GM23248 (cell line): ENCODE results near the gene PLS3. TPM values are rescaled to one million over a fixed set of nuclear protein-coding genes. Genes with fewer than 3 reads are reported as not detected.

Experiments used
- DNase-seq: peaks from one replicate; pipeline ENCODE4 v3.0.0-alpha.2; 2015
- H2AFZ ChIP-seq: fragments of 200-600 bp; sonication (generic); 2 replicates; pipeline ENCODE4 v1.6.1; 2016; ENCODE audit warnings: antibody characterized with exemption
- H3F3A ChIP-seq: fragments of 200-600 bp; sonication (generic); 2 replicates; pipeline ENCODE4 v1.6.1; 2016; ENCODE audit warnings: mild to moderate bottlenecking, antibody characterized with exemption, mixed run types; ENCODE audit not compliant: insufficient read depth
- H3K27ac ChIP-seq: fragments of 200-600 bp; sonication (generic); 2 replicates; pipeline ENCODE4 v1.5.1; 2016; ENCODE audit warnings: mild to moderate bottlenecking
- H3K27me3 ChIP-seq: fragments of 200-600 bp; sonication (generic); replicated peaks from 2 replicates; pipeline ENCODE4 v1.6.1; 2016; ENCODE audit warnings: mild to moderate bottlenecking; ENCODE audit not compliant: insufficient read depth
- H3K36me3 ChIP-seq: fragments of 200-600 bp; sonication (generic); 2 replicates; pipeline ENCODE4 v1.6.1; 2016; ENCODE audit warnings: low read depth, mild to moderate bottlenecking
- H3K4me1 ChIP-seq: fragments of 200-600 bp; sonication (generic); 2 replicates; pipeline ENCODE4 v1.6.1; 2016; ENCODE audit warnings: mild to moderate bottlenecking; ENCODE audit not compliant: insufficient read depth
- H3K4me2 ChIP-seq: fragments of 200-600 bp; sonication (generic); one replicate; pipeline ENCODE4 v1.6.1; 2016; ENCODE audit warnings: mild to moderate bottlenecking; ENCODE audit not compliant: unreplicated experiment
- H3K4me3 ChIP-seq: fragments of 200-600 bp; sonication (generic); 2 replicates; pipeline ENCODE4 v1.5.1; 2016; ENCODE audit warnings: mild to moderate bottlenecking
- H3K79me2 ChIP-seq: fragments of 200-600 bp; sonication (generic); 2 replicates; pipeline ENCODE4 v1.6.1; 2016; ENCODE audit warnings: mild to moderate bottlenecking; ENCODE audit not compliant: insufficient read depth
- H3K9ac ChIP-seq: fragments of 200-600 bp; sonication (generic); 2 replicates; pipeline ENCODE4 v1.6.1; 2016; ENCODE audit warnings: mild to moderate bottlenecking
- H3K9me2 ChIP-seq: fragments of 200-600 bp; sonication (generic); 2 replicates; pipeline ENCODE4 v1.6.1; 2016; ENCODE audit warnings: mixed run types, mild to moderate bottlenecking, moderate library complexity; ENCODE audit not compliant: insufficient read depth
- H3K9me3 ChIP-seq: fragments of 200-600 bp; sonication (generic); one replicate; pipeline ENCODE4 v1.6.1; 2017; ENCODE audit warnings: low read depth
- H4K20me1 ChIP-seq: fragments of 200-600 bp; sonication (generic); 2 replicates; pipeline ENCODE4 v1.6.0; 2016; ENCODE audit not compliant: insufficient read depth
- EZH2 ChIP-seq: fragments of 200-600 bp; sonication (generic); IDR thresholded peaks from 2 replicates; pipeline ENCODE4 v1.6.1; 2018; ENCODE audit warnings: antibody characterized with exemption, mild to moderate bottlenecking; ENCODE audit not compliant: insufficient read depth, poor library complexity, severe bottlenecking
- EZH2phosphoT487 ChIP-seq: fragments of 200-600 bp; sonication (generic); IDR thresholded peaks from 2 replicates; pipeline ENCODE4 v1.6.1; 2018; ENCODE audit warnings: antibody characterized with exemption, moderate library complexity, mild to moderate bottlenecking, low read depth; ENCODE audit not compliant: insufficient read depth
- WGBS, 2 experiments: methylation state at CpG; one replicate each; pipeline ENCODE4 v1.1.6; 2015 to 2017; ENCODE audit warnings: low lambda C conversion rate in 2 of 2, low coverage in 1 of 2; ENCODE audit errors: missing lambda C conversion rate in 2 of 2; 5-methylcytosine and 5-hydroxymethylcytosine counted together
- in situ Hi-C: fragments of 300-500 bp; cut with MboI; formaldehyde crosslinking; loops from 2 replicates; pipeline ENCODE4 v1.15.0; 2020
- polyA plus RNA-seq: library from polyadenylated mRNA; unstranded; fragments of >200 nt; fragmentation: Nextera tagmentation; extraction: Ambion mirVana; gene quantifications from 2 replicates; pipeline ENCODE4 v1.2.1, GENCODE V29; 2016
- total RNA-seq: library from RNA; depleted of rRNA; stranded (reverse); fragments of >200 nt; shearing (Covaris generic); gene quantifications from 2 replicates; pipeline ENCODE4 v1.2.3, GENCODE V29; 2014

PLS3 gene
- total and polyA plus RNA-seq, 2 experiments from 2014 or later = 118 to 137 TPM

GRCh38 chrX:115553171-115553570 is 7.8 kb upstream of the PLS3 start:
- Histone ChIP-seq H3K4me2 (no peak overlapping the region), H3K36me3 (no peaks in the 10 kb centered on the region), H3K79me2 (no peaks in the 10 kb centered on the region), H3K9me3 (no peaks in the 10 kb centered on the region), H2AFZ (no peak overlapping the region), H4K20me1 (no peaks in the 10 kb centered on the region), H3F3A (no peaks in the 10 kb centered on the region), H3K9ac (no peak overlapping the region), H3K4me3 (no peak overlapping the region), H3K27ac (no peak overlapping the region), H3K4me1 (no peaks in the 10 kb centered on the region), H3K27me3 (no peaks in the 10 kb centered on the region), H3K9me2 (no peaks in the 10 kb centered on the region)
- no peak for DNase-seq
- no peak for TF ChIP-seq EZH2
- TF ChIP-seq EZH2phosphoT487 = no peak
- 89 to 95% methylated on average over 5 of the region's 5 CpGs for WGBS, 2 experiments
- in situ Hi-C loops = no loop called here

GRCh38 chrX:115559672-115560071 is 1.3 kb upstream of the PLS3 start:
- Histone ChIP-seq H3F3A (peaks cover 18% of the 10 kb centered on the region), H3K79me2 (peaks cover 33% of the 10 kb centered on the region), H3K27me3 (no peaks in the 10 kb centered on the region), H3K9ac (no peak overlapping the region), H3K36me3 (no peaks in the 10 kb centered on the region), H3K27ac (no peak overlapping the region), H2AFZ (no peak overlapping the region), H3K4me2 (no peak overlapping the region), H4K20me1 (no peaks in the 10 kb centered on the region), H3K9me2 (no peaks in the 10 kb centered on the region), H3K9me3 (no peaks in the 10 kb centered on the region), H3K4me3 (no peak overlapping the region), H3K4me1 (peaks cover 18% of the 10 kb centered on the region)
- DNase-seq = no peak
- TF ChIP-seq EZH2 (no peak), EZH2phosphoT487 (no peak)
- WGBS, 2 experiments = 38 to 48% methylated on average over 3 of the region's 3 CpGs
- in situ Hi-C loops = loop anchor here (10.0 kb wide), 1 partner anchor 225 kb away; no protein-coding TSS in a partner anchor

DNA sequence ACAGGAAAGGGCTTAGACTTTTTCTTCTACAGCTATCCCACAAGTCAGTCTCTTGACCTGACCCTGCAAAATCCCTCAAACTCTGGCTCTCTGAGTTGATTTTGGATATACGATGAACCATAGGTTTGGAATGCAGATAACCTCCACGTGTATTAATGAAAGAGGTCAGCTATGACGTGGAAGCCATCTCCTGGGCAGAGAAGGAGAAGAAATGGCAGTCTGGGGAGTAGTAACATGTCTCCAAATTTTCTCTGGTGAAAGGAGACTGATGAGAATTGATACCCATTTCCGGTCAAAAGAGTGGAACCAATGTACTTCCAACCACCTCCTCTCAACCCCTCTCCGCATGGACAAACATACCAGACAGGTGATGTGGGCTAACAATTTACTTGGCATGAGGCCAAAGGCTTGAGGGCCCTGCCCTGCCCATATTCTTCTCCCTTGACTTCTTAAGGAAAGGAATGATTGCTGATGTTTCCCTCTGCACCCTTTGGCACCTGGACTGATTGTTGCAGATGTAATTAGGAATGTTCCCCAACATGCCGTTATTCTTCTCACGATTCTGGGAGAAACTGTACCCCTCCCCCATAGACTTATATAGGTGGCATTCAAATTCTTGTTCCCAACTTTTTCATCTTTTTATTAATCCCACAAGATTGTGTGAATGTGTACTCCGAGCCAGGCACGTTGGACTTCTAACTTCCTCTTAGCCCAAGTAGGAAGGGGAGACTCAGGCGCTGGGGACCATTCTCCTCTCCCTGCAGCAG is 580 bp upstream of the PLS3 start:
- Histone ChIP-seq H3F3A (peaks cover 19% of the 10 kb centered on the region), H3K4me2 (peak overlapping the region; percentile 92), H3K4me1 (peaks cover 24% of the 10 kb centered on the region), H3K27me3 (no peaks in the 10 kb centered on the region), H4K20me1 (no peaks in the 10 kb centered on the region), H3K9ac (peak overlapping the region; percentile 93), H2AFZ (peak overlapping the region; percentile 85), H3K27ac (peak overlapping the region; percentile 88), H3K9me3 (no peaks in the 10 kb centered on the region), H3K9me2 (no peaks in the 10 kb centered on the region), H3K36me3 (no peaks in the 10 kb centered on the region), H3K79me2 (peaks cover 40% of the 10 kb centered on the region), H3K4me3 (peak overlapping the region; percentile 85)
- in situ Hi-C loops = loop anchor here (10.0 kb wide), 1 partner anchor 226 kb away; no protein-coding TSS in a partner anchor
- no peak for DNase-seq
- WGBS, 2 experiments = 62 to 72% methylated on average over 8 to 10 of the region's 10 CpGs
- TF ChIP-seq EZH2phosphoT487 = no peak
- TF ChIP-seq EZH2 = no peak

GRCh38 chrX:115561605-115562479 is 868 bp downstream of the PLS3 start:
- WGBS, 2 experiments = 2% methylated on average over 34 to 54 of the region's 55 CpGs
- in situ Hi-C loops = loop anchor here (10.0 kb wide), 1 partner anchor 227 kb away; no protein-coding TSS in a partner anchor
- peak overlapping the region; percentile 92 for H3K4me2 ChIP-seq
- DNase-seq = peak; percentile 67
- peak overlapping the region; percentile 85 for H2AFZ ChIP-seq
- peak overlapping the region; percentile 85 for H3K4me3 ChIP-seq
- no peaks in the 10 kb centered on the region for H3K9me3 ChIP-seq
- H3K27ac ChIP-seq = peak overlapping the region; percentile 88
- H4K20me1 ChIP-seq = no peaks in the 10 kb centered on the region
- peaks cover 19% of the 10 kb centered on the region for H3F3A ChIP-seq
- peaks cover 28% of the 10 kb centered on the region for H3K4me1 ChIP-seq
- no peaks in the 10 kb centered on the region for H3K9me2 ChIP-seq
- H3K9ac ChIP-seq = peak overlapping the region; percentile 93
- H3K27me3 ChIP-seq = no peaks in the 10 kb centered on the region
- peaks cover 55% of the 10 kb centered on the region for H3K79me2 ChIP-seq
- TF ChIP-seq EZH2phosphoT487 (no peak), EZH2 (no peak)
- H3K36me3 ChIP-seq = no peaks in the 10 kb centered on the region
